ENCODE data around the gene PRLHR. TPM values are rescaled to one million over a fixed set of nuclear protein-coding genes. Genes with fewer than 3 reads are reported as not detected.

Gene PRLHR
- total RNA-seq, 2 experiments from 2014 or later, result not detected

DNA sequence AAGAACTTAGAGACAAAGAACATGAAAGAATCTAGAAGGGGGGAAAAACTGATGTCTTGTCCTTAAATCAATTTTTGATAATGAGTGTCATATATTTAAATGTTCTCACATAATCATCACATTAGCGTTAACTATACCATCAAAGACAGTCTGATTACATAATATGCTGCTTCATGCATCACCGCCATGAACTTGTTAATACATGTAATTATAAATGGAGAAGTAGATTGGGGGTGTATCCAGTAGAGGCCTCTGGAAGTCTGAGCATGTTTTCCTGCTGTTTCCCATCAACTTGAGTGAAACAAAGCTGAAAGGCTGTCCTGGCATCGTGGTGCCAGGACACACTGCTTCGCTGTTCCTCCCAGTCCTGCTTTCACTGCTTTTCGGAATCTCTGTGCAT, 48.2 kb downstream of the PRLHR start:
- H3K4me3 Mint-ChIP-seq, result no peak overlapping the region
- peaks cover 34% of the 10 kb centered on the region for H3K27me3 Mint-ChIP-seq (ENCODE audit: low read depth)
- H3K36me3 Mint-ChIP-seq (ENCODE audit: low read depth), result no peaks in the 10 kb centered on the region
- peaks cover 5% of the 10 kb centered on the region for H3K4me1 Mint-ChIP-seq (ENCODE audit: low read depth)
- CTCF ChIA-PET, result interaction anchor here (2.0 kb wide), 1 partner anchor 88 kb away, joined by 7 read pairs; no protein-coding TSS in a partner anchor
- no peaks in the 10 kb centered on the region for H3K9me3 Mint-ChIP-seq (ENCODE audit: insufficient read depth)
- ATAC-seq (no peak), DNase-seq (no peak)
- POLR2A ChIA-PET, result no interaction called here
- H3K27ac Mint-ChIP-seq, result no peak overlapping the region

DNA sequence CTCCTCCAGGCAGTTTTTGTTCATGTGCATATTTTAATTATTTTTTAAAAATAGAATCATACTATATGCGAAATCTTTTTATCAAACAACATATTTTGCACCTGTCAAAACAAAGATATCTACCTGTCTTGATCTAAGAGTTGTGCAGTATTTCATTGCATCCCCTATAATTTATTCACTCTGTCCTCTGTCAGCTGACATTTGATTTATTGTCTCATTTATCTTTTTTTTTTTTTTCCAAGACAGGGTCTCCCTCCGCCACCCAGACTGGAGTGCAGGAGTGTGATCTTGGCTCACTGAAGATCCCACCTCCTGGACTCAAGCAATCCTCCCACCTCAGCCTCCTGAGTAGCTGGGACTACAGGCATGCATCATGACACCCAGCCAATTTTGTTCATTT, 49.0 kb downstream of the PRLHR start:
- CTCF ChIA-PET, result interaction anchor here (3.8 kb wide), 1 partner anchor 88 kb away, joined by 23 read pairs; no protein-coding TSS in a partner anchor

DNA sequence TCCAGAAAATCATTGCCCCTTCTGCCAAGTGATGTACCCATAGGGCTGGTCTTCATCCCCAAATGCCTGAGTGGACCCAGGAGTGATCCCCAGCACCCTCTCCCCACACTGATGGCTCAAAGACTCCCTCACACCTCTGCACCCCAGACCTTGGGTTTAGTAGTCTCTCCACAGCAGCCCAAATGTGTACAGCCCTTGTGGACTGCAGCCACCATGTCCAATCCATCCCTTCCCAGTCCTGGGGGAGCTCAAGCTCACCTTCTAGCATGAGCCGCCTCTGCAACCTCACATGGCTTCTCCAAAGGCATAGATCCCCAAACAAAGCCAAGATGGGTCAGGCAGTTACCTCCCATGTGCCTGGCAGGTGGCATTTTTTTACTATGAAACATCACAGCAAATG, 50.1 kb downstream of the PRLHR start:
- POLR2A ChIA-PET, result no interaction called here
- peaks cover 5% of the 10 kb centered on the region for H3K4me1 Mint-ChIP-seq (ENCODE audit: low read depth)
- peaks cover 28% of the 10 kb centered on the region for H3K27me3 Mint-ChIP-seq (ENCODE audit: low read depth)
- DNase-seq (no peak), ATAC-seq (no peak)
- H3K4me3 Mint-ChIP-seq, result no peak overlapping the region
- H3K36me3 Mint-ChIP-seq (ENCODE audit: low read depth), result no peaks in the 10 kb centered on the region
- H3K9me3 Mint-ChIP-seq (ENCODE audit: insufficient read depth), result no peaks in the 10 kb centered on the region
- CTCF ChIA-PET, result interaction anchor here (3.8 kb wide), 1 partner anchor 86 kb away, joined by 23 read pairs; no protein-coding TSS in a partner anchor
- no peak overlapping the region for H3K27ac Mint-ChIP-seq

More for the DNA sequence above, 49.0 kb downstream of the PRLHR start:
- H3K9me3 Mint-ChIP-seq (ENCODE audit: insufficient read depth), result no peaks in the 10 kb centered on the region
- POLR2A ChIA-PET, result no interaction called here
- DNase-seq, result no peak
- no peaks in the 10 kb centered on the region for H3K36me3 Mint-ChIP-seq (ENCODE audit: low read depth)
- H3K27ac Mint-ChIP-seq, result no peak overlapping the region
- peaks cover 5% of the 10 kb centered on the region for H3K4me1 Mint-ChIP-seq (ENCODE audit: low read depth)
- ATAC-seq, result no peak
- H3K27me3 Mint-ChIP-seq (ENCODE audit: low read depth), result peaks cover 30% of the 10 kb centered on the region
- H3K4me3 Mint-ChIP-seq, result no peak overlapping the region

DNA sequence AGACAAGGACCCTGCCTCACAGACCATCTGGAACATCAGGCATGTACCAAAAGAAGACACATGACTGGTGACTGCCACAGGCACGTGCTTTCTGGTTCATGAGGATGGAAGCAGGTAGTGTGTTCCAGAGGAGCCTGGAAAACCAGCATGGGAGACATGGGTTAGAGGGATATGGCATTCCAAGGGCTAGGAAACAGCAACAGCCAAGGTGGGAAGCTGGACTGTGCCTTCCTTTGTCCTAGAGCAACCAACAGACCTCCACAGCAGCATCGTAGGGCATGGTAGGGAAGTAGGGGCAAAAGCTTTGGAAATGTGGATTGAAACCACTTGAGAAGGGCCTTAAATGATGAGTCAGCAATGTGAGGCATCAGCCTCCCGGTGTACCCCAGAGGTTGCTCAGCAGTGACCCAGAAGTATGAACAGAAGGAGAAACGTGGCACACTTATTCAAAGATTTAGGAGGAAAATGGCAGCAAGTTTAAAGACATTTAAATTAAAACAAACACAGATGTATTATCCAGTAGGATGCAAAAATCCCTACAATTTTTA, 51.0 kb downstream of the PRLHR start:
- Mint-ChIP-seq H3K4me3 (no peak overlapping the region), H3K9me3 (ENCODE audit: insufficient read depth) (no peaks in the 10 kb centered on the region), H3K27ac (no peak overlapping the region), H3K27me3 (ENCODE audit: low read depth) (peaks cover 32% of the 10 kb centered on the region), H3K36me3 (ENCODE audit: low read depth) (no peaks in the 10 kb centered on the region), H3K4me1 (ENCODE audit: low read depth) (peaks cover 5% of the 10 kb centered on the region)
- ChIA-PET CTCF (interaction anchor here (0.6 to 3.8 kb wide), 12 partner anchors 9 to 203 kb away, joined by 3 to 23 read pairs (median 3); no protein-coding TSS in a partner anchor), POLR2A (no interaction called here)
- ATAC-seq (peak; percentile 13), DNase-seq (no peak)

DNA sequence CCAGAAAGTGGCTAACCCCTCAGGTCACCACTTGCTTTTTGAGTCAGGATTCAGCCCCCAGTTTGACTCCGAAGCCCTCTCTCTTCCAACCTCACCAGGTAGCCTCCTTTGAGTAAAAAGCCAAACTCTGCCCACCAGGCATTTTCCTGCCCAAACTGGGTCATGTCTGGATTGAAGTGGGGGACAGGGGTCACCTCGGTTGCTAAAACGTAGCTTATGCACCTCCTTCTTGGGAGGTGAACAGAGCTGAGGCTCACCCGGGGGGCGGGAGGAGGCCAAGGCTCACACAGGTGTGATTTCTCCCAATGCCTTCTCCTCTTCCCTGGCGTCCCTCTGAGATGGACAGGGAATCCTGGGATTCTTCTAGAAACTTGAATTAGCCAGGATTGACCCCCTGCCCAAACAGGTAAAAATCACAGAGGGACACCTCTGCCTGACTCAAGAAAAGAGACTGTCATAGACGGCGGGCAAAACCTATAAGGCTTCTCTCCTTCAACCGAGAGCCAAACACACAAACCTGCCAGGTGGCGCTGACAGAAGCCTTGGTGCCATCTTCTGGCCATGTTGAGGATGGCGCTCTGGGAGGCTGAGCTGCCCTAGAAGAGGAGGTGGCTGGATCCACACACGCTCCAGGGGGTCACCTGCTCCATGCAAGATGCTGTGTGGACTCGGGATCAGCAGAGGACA, 51.6 kb downstream of the PRLHR start:
- POLR2A ChIA-PET, result no interaction called here
- Mint-ChIP-seq H3K36me3 (ENCODE audit: low read depth) (no peaks in the 10 kb centered on the region), H3K27ac (no peak overlapping the region), H3K4me3 (no peak overlapping the region), H3K9me3 (ENCODE audit: insufficient read depth) (no peaks in the 10 kb centered on the region), H3K4me1 (ENCODE audit: low read depth) (peaks cover 5% of the 10 kb centered on the region), H3K27me3 (ENCODE audit: low read depth) (peaks cover 37% of the 10 kb centered on the region)
- CTCF ChIA-PET, result interaction anchor here (0.6 to 3.8 kb wide), 12 partner anchors 8 to 202 kb away, joined by 3 to 23 read pairs (median 3); no protein-coding TSS in a partner anchor
- ATAC-seq (peak; percentile 96), DNase-seq (peak; percentile 79)

DNA sequence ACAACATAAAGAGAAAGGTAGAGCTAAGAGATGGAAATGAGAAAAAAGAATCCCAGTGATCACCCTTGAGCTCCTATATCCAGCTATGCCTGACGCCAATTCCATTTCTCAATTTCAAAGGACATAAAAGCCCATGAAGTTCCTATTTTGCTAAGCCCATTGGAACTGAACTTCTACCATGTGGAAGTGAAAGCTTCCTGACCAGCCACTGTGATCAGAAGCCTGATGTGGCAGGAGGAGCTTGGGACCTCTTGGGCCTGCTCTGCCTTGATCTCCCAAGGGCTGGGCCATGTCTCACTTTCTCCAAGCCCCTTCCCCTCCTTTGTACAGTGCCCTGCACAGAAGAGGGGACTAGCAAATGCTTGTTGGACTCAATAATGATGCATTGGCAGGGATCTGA, 52.7 kb downstream of the PRLHR start:
- DNase-seq (no peak), ATAC-seq (no peak)
- Mint-ChIP-seq H3K36me3 (ENCODE audit: low read depth) (no peaks in the 10 kb centered on the region), H3K9me3 (ENCODE audit: insufficient read depth) (no peaks in the 10 kb centered on the region), H3K4me1 (ENCODE audit: low read depth) (peaks cover 5% of the 10 kb centered on the region), H3K27me3 (ENCODE audit: low read depth) (peaks cover 42% of the 10 kb centered on the region), H3K4me3 (no peak overlapping the region), H3K27ac (no peak overlapping the region)
- CTCF ChIA-PET, result no interaction called here
- POLR2A ChIA-PET, result no interaction called here

DNA sequence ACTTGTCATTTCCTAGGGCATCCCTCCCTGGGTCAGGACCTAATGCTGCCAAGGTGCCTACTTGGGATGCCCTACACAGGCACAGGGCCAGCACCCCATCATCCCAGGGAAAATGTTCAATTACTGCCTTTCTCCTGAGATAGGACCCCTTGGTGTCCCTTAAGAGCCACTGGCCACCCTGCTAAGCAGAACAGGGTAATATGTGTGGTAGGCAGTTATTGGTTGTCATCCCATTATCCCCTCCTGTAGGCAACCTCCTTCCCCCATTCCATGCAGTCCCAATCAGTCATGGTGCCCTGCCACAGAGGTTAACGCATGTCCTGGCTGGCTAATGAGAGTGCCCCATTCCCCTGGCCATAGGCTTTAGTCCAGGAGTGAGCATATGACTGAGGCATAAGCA, 53.2 kb downstream of the PRLHR start:
- ChIA-PET POLR2A (no interaction called here), CTCF (no interaction called here)
- DNase-seq, result no peak
- Mint-ChIP-seq H3K27ac (no peak overlapping the region), H3K36me3 (ENCODE audit: low read depth) (no peaks in the 10 kb centered on the region), H3K27me3 (ENCODE audit: low read depth) (peaks cover 44% of the 10 kb centered on the region), H3K4me3 (no peak overlapping the region), H3K9me3 (ENCODE audit: insufficient read depth) (no peaks in the 10 kb centered on the region), H3K4me1 (ENCODE audit: low read depth) (peaks cover 5% of the 10 kb centered on the region)
- no peak for ATAC-seq

DNA sequence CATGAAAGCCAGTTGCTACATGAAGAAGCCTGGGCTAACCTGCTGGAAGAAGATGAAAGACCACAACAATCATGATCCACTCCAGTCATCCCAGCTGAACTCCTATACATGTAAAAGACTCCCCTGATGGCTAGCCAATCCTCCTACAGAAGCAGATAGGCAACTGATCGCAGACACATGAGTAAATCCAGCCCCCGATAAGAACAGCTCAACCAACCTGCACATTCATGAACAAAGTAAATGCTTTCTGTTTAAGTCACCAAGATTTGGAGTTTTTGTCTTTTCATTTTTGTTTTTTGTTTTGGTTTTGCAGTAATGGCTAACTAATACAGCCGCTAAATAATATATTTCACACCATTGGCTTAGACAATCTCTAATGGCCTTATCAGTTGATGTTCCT, 53.7 kb downstream of the PRLHR start:
- ChIA-PET CTCF (no interaction called here), POLR2A (no interaction called here)
- H3K9me3 Mint-ChIP-seq (ENCODE audit: insufficient read depth), result no peaks in the 10 kb centered on the region
- H3K36me3 Mint-ChIP-seq (ENCODE audit: low read depth), result no peaks in the 10 kb centered on the region
- peaks cover 5% of the 10 kb centered on the region for H3K4me1 Mint-ChIP-seq (ENCODE audit: low read depth)
- no peak for DNase-seq
- H3K27ac Mint-ChIP-seq, result no peak overlapping the region
- ATAC-seq, result no peak
- H3K4me3 Mint-ChIP-seq, result no peak overlapping the region
- peaks cover 44% of the 10 kb centered on the region for H3K27me3 Mint-ChIP-seq (ENCODE audit: low read depth)

Other genes starting within 250 kb of the PRLHR start
- 10 to 100 TPM; 25.5 to 30.2 TPM for gene CACUL1, start 159.3 kb upstream of the PRLHR start, total RNA-seq

All from activated CD8-positive, alpha-beta T cell treated with anti-CD3 and anti-CD28 coated beads, Interleukin-2, amount 10 ng/mL, durations not matched to agents 7 days and 5 days (primary cell).